ENCODE data around the gene OSBPL2.
A peak's percentile ranks its signal among the peaks of the same experiment; 100 is the strongest.

The OSBPL2 gene

DNA sequence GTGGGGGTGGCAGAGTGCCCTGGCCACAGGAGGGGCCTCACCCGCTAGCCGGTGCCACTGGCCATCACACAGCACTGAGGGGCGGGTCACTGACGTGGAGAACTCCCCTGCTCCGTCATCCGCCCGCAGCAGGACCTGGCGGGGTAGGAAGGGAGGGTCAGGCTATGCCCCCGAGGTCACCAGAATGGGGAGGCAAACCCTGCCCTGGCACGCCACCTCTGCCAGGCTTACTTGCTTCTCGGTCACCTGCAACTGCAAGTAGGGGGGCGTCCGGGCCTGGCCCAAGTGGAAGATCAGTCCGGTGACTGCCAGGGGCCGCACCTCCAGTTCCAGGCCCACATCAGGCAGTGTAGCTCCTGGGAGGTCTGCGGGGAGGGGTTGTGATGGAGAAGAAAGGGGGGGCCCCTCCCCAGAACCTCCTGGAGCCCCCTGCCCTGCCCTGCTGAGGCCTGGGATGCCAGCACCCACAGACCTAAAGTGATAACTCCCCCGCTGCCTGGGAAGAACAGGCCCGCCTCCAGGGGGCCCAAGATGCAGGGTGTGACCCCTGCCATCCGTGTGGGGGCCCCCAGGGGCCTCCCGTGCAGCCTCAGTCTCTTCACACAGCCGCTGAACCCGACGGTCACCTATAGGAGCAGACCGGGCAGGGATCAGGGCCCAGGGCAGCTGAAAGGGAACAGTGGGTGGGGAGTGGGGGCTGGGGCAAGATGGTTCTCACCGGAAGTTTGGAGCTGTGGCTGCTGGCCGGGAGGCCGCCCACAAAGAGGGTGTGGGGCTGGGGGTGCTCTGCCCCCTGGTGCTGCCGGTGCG is 71.8 kb downstream of the OSBPL2 start:
- Histone ChIP-seq H3K4me3 (replicated peaks; ENCODE audit: low read depth, low read length) (no peak overlapping the region), H3K36me3 (ENCODE audit: control insufficient read depth, insufficient read depth, low read length) (peaks cover 29% of the 10 kb centered on the region), H3K27me3 (replicated peaks; ENCODE audit: control insufficient read depth, insufficient read depth, low read length) (no peaks in the 10 kb centered on the region)
- DNase-seq (ENCODE audit: extremely low read depth, insufficient read length), result no peak
- TF ChIP-seq, protein P1, sequence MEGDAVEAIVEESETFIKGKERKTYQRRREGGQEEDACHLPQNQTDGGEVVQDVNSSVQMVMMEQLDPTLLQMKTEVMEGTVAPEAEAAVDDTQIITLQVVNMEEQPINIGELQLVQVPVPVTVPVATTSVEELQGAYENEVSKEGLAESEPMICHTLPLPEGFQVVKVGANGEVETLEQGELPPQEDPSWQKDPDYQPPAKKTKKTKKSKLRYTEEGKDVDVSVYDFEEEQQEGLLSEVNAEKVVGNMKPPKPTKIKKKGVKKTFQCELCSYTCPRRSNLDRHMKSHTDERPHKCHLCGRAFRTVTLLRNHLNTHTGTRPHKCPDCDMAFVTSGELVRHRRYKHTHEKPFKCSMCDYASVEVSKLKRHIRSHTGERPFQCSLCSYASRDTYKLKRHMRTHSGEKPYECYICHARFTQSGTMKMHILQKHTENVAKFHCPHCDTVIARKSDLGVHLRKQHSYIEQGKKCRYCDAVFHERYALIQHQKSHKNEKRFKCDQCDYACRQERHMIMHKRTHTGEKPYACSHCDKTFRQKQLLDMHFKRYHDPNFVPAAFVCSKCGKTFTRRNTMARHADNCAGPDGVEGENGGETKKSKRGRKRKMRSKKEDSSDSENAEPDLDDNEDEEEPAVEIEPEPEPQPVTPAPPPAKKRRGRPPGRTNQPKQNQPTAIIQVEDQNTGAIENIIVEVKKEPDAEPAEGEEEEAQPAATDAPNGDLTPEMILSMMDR (IDR thresholded peaks at IDR 0.05; ENCODE audit: insufficient read depth, low read length, poor library complexity, severe bottlenecking), result peak; percentile 11

DNA sequence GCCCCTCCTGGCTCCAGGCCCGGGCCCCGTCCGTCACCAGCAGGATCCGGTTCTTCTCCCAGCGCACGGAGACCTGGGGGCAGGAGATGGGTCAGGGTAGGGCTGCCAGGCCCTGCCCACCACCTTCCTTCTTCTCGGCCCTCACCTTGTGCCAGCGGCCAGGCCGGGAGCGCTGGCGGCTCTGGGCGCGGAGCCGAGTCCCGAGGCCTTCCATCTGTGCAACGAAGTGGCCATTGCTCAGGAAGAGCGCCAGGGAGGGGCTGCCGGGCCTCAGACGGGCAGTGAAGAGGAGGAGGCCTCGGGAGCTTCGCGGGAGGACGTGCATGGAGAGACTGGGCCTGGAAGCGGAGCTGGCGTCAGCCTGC is 72.4 kb downstream of the OSBPL2 start:
- Histone ChIP-seq H3K36me3 (ENCODE audit: control insufficient read depth, insufficient read depth, low read length) (peaks cover 28% of the 10 kb centered on the region), H3K27me3 (replicated peaks; ENCODE audit: control insufficient read depth, insufficient read depth, low read length) (no peaks in the 10 kb centered on the region), H3K4me3 (replicated peaks; ENCODE audit: low read depth, low read length) (no peak overlapping the region)
- DNase-seq (ENCODE audit: extremely low read depth, insufficient read length), result no peak
- TF ChIP-seq, protein P1 (IDR thresholded peaks at IDR 0.05; ENCODE audit: insufficient read depth, low read length, poor library complexity, severe bottlenecking), result no peak

DNA sequence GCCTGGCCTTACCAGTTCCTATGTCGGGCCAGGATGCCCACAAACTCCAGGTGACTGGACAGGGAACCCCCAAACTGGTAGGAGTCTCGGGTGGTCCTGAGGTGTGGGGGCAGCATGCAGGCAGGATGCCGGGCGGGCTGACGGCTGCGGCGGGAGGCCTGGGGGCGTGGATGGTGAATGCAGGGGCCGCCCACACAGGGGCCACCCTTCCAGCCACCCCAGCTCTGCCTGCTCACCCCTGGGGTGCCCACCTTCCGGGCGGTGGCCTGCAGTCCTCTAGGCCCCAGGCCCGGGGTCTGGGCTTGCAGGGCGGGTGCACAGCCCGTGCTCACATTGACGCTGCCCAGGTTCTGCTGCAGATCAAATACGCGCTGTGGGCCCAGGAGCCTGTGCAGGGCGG is 72.8 kb downstream of the OSBPL2 start:
- no peaks in the 10 kb centered on the region for H3K27me3 ChIP-seq (replicated peaks; ENCODE audit: control insufficient read depth, insufficient read depth, low read length)
- TF ChIP-seq, protein P1 (IDR thresholded peaks at IDR 0.05; ENCODE audit: insufficient read depth, low read length, poor library complexity, severe bottlenecking), result no peak
- no peak for DNase-seq (ENCODE audit: extremely low read depth, insufficient read length)
- H3K4me3 ChIP-seq (replicated peaks; ENCODE audit: low read depth, low read length), result no peak overlapping the region
- H3K36me3 ChIP-seq (ENCODE audit: control insufficient read depth, insufficient read depth, low read length), result peaks cover 25% of the 10 kb centered on the region

DNA sequence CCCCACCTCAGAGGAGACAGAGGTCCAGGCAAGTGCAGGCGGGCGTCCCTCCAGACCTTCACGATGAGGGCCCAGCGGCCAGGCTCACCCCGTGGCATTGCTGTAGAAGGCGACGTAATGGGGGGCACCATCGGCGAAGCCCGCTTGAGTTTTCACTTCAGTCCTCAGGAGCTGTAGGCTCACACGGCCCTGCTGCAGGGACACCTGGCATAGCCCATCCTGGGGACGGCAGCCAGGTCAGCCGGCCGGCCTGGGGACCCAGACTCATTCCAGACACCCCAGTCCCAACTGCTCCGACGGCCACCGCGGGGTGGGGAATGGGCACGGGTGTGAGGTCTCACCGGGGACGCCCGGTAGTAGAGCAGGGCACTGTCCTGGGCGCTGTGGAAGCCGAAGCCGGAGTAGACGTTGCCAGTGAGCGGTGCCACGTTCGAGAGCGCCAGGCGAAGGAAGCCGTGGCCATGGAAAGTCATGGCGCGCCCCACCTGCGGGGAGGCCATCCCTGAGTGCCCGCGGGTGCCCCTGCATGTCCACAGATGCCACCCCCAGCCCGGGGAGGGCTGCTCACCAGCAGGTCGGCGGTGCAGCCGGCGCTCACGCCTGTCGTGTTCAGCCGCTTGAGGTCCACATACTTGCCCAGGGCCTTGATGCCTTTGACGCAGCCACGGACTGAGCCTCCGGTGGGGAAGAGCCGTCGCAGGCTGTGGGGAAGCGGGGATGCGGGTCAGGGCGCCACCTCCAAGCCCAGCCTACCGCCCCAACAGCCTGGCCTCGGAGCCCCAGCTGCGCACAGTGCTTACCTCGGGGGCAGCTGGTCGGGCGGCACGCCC is 73.7 kb downstream of the OSBPL2 start:
- H3K27me3 ChIP-seq (replicated peaks; ENCODE audit: control insufficient read depth, insufficient read depth, low read length), result no peaks in the 10 kb centered on the region
- H3K36me3 ChIP-seq (ENCODE audit: control insufficient read depth, insufficient read depth, low read length), result peaks cover 16% of the 10 kb centered on the region
- TF ChIP-seq, protein P1 (IDR thresholded peaks at IDR 0.05; ENCODE audit: insufficient read depth, low read length, poor library complexity, severe bottlenecking), result no peak
- no peak overlapping the region for H3K4me3 ChIP-seq (replicated peaks; ENCODE audit: low read depth, low read length)
- DNase-seq (ENCODE audit: extremely low read depth, insufficient read length), result no peak

DNA sequence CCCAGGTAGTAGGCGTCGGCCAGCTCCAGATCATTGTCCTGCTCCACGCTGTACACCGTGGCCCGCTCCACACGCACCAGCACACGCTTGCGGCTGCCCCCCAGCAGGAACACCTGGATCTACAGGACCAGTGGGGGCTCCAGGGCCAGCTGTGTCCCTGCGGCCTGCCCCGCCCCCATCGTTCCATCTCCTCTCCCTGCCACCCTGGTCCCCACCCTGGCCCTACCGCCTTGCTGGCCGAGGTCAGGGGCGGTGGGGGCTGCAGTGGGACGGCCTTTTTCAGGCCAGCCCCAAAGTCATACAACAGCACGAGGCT is 74.3 kb downstream of the OSBPL2 start:
- H3K27me3 ChIP-seq (replicated peaks; ENCODE audit: control insufficient read depth, insufficient read depth, low read length), result no peaks in the 10 kb centered on the region
- H3K4me3 ChIP-seq (replicated peaks; ENCODE audit: low read depth, low read length), result no peak overlapping the region
- H3K36me3 ChIP-seq (ENCODE audit: control insufficient read depth, insufficient read depth, low read length), result peaks cover 10% of the 10 kb centered on the region
- no peak for DNase-seq (ENCODE audit: extremely low read depth, insufficient read length)
- TF ChIP-seq, protein P1 (IDR thresholded peaks at IDR 0.05; ENCODE audit: insufficient read depth, low read length, poor library complexity, severe bottlenecking), result no peak

Measured in GM06990 (cell line).